Measurements from ENCODE around the gene ERN2. TPM values are rescaled to one million over a fixed set of nuclear protein-coding genes. Genes with fewer than 3 reads are reported as not detected.

The ERN2 gene
- total and polyA plus RNA-seq, 2 of the 13 experiments (the other 11 are each of a cell fraction or from before 2014, with no cell fraction given): 2.2 to 3.5 TPM

GRCh38 chr16:23678430-23679273 is 34.4 kb downstream of the ERN2 start, which contains the start of gene PLK1 (continued):
- peak; percentile 89; the same call in 1 of the 2 replicates for TF ChIP-seq SNAPC4 (CRISPR knock-in tag; IDR thresholded peaks at IDR 0.05)
- peak; percentile 50; the same call in 1 of the 2 replicates for TF ChIP-seq ZBTB20 (CRISPR knock-in tag; IDR thresholded peaks at IDR 0.05; ENCODE audit: borderline replicate concordance, low read depth)
- TF ChIP-seq SYNCRIP (IDR thresholded peaks at IDR 0.05; ENCODE audit: insufficient read depth, low read depth, low read length): no peak
- TF ChIP-seq NR2F2 (IDR thresholded peaks at IDR 0.05; ENCODE audit: borderline replicate concordance, low read depth): no peak
- no peak for TF ChIP-seq TBX3 (IDR thresholded peaks at IDR 0.05; ENCODE audit: borderline replicate concordance)
- peak; percentile 91; the same call in 1 of the 2 replicates for TF ChIP-seq DNMT3B (CRISPR knock-in tag; conservative IDR thresholded peaks at IDR 0.05)
- TF ChIP-seq FOXK2 (IDR thresholded peaks at IDR 0.05): peak; percentile 47; the same call in 1 of the 2 replicates
- TF ChIP-seq MTF2 (CRISPR knock-in tag; IDR thresholded peaks at IDR 0.05; ENCODE audit: borderline replicate concordance): no peak
- TF ChIP-seq ATF6 (CRISPR knock-in tag; conservative IDR thresholded peaks at IDR 0.05): no peak; the same call in 1 of the 2 replicates
- peak; percentile 26; the same call in 1 of the 2 replicates for TF ChIP-seq ZNF136 (CRISPR knock-in tag; IDR thresholded peaks at IDR 0.05; ENCODE audit: low read depth)
- no peak for TF ChIP-seq ZNF570 (CRISPR knock-in tag; IDR thresholded peaks at IDR 0.05; ENCODE audit: borderline replicate concordance)
- TF ChIP-seq AFF4 (CRISPR knock-in tag; IDR thresholded peaks at IDR 0.05): no peak; the same call in none of the 2 replicates
- TF ChIP-seq SP4 (CRISPR knock-in tag; IDR thresholded peaks at IDR 0.05): peak; percentile 99
- TF ChIP-seq SPEN (CRISPR knock-in tag; IDR thresholded peaks at IDR 0.05; ENCODE audit: low read depth): peak; percentile 82
- TF ChIP-seq GATAD2A (CRISPR knock-in tag; IDR thresholded peaks at IDR 0.05): no peak; the same call in none of the 2 replicates
- no peak; the same call in 1 of the 2 replicates for TF ChIP-seq IRF1 (CRISPR knock-in tag; IDR thresholded peaks at IDR 0.05; ENCODE audit: low read depth)

All from HepG2 (cell line).